NAMALWA (cell line): Measurements from ENCODE around the gene RAB3C.
"Not testable (repeated sequence)": the region's sequence is repeated elsewhere in the genome, so short reads cannot be mapped to it uniquely, and the experiment has no call there.

Source experiments
- DNase-seq: peaks from one replicate; pipeline ENCODE4 v3.0.0-alpha.2; 2015; ENCODE audit warnings: low spot score

RAB3C gene

DNA sequence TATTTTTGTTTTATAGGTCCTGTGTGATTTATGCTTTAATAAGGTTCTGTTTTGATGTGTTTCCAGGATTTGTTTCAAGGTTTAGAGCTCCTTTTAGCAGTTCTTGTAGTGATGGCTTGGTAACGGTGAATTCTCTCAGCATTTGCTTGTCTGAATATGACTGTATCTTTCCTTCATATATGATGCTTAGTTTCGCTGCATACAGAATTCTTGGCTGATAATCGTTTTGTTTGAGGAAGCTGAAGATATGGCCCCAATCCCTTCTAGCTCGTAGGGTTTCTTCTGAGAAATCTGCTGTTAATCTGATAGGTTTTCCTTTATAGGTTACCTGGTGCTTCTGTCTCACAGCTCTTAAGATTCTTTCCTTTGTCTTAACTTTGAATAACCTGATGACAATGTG is 20.0 kb downstream of the RAB3C start:
- not testable (repeated sequence) for DNase-seq

DNA sequence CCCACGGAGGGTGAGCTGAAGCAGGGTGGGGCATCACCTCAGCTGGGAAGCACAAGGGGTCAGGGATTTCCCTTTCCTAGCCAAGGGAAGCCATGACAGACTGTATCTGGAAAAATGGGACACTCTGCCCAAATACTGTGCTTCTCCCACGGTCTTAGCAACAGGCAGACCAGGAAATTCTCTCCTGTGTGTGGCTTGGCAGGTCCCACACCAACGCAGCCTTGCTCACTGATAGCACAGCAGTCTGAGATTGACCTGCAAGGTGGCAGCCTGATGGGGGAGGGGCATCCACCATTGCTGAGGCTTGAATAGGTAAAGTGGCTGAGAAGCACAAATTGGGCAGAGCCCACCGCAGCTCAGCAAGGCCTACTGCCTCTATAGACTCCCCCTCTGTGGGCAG is 23.2 kb downstream of the RAB3C start:
- no peak for DNase-seq

DNA sequence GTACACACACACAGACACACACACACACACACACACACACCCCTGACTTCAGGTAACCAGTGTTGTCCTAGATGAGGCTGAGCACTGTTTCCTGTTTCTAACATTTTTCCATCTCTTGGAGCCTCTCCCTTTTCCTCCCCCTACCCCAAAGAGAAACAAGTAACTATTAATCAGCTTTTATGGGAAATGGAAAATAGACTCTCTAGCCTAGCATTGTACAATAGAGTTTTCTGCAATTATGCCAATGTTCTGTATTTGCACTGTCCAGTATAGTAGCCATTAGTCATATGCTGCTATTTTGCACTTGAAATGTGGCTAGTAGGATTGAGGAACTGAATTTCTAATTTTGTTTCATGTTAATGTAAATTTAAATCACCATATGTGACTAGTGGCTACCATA is 33.1 kb downstream of the RAB3C start:
- DNase-seq, result no peak

DNA sequence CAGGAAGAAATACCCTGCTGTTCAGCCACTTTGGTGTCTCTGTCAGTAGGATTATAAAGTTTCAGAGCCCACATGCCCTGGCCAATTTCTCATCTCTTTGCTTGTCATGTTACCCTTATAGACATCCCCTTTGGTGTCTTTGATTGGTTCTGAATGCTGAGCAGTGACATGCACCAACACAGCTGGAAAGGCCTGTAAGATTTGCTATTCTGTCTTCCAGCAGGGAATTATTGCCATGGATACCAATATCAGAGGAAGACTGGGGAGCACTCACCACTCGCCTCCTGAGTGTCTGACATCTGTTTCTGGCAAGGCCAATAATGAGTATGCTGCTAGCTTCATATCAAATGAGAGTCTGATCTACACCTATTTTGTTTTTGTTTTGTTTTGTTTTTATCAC is 34.4 kb downstream of the RAB3C start:
- no peak for DNase-seq

DNA sequence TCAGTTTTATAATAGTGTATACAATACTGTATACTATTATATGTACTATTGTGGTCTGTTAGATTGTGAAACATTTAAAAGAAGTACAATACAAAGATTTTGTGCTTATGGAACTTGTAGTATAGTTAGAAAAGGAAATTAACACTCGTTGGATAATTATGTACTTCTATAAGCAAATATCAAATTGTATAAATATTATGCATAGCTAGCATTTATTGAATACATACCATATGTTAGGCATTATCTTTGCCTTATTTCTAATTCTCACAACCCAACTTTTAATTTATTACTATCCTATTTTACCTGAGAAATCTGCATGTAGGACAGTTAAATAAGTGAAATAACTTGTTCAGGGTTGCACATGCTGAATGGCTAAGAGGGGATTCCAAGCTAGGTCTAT is 37.5 kb downstream of the RAB3C start:
- DNase-seq, result no peak

DNA sequence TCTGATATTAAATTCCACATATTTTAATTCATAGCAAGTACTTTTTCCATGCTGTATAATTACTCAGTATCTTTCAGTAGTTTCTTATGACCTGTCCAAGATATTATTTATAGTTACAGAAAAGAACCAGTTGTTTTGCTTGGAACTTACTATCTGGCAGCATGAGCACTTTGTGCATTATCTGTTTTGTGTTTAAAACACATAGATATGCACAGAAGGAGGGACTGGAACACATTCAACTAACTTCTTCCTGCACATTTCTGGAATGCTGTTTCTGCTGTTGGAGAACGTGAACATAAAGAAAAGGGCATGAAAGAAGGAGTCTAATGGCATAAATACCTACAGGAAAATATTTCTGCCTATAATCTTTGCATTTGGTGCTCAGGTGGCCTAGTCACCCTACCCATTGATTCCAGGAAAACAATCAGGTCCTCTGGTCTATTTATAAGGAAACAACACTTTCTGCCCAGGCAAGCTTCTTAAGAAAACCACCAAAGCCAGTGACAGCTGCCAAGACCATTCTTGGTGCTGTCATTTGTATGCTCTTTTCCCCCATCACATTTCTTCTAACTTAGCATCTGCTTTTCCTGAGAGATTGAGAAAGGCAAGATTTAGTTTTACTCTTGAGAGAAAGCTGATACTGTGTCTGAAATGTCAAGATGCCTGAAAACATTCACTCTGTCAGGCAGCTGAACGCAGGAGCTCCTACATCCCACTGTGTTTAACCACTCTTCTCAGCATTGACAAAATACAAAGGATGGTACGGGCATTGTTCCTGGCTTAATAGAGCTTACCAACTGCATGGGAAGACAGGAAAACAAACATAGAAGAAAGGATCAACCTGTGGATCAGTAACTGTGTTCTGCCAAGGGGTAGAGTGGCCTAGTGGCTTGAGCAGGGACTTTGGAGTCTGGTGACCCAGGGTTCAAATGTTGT is 40.3 kb downstream of the RAB3C start:
- DNase-seq, result no peak

DNA sequence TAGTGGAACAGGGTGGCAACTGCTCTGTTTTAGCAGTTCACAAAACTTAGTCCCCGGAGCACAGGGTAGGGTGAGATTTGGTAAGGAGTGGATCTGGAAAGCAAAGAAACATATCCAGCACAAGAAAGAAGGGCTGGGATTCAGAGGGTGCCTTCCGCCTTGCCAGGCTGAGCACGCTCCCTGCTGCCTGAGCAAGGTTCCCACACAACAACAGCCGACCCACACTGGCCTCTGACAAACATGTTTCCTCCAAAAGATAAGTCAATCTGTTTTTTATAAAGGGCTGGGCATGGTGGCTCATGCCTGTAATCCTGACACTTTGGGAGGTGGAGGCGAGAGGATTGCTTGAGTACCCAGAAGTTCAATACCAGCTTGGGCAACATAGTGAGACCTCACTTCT is 45.8 kb downstream of the RAB3C start:
- no peak for DNase-seq

DNA sequence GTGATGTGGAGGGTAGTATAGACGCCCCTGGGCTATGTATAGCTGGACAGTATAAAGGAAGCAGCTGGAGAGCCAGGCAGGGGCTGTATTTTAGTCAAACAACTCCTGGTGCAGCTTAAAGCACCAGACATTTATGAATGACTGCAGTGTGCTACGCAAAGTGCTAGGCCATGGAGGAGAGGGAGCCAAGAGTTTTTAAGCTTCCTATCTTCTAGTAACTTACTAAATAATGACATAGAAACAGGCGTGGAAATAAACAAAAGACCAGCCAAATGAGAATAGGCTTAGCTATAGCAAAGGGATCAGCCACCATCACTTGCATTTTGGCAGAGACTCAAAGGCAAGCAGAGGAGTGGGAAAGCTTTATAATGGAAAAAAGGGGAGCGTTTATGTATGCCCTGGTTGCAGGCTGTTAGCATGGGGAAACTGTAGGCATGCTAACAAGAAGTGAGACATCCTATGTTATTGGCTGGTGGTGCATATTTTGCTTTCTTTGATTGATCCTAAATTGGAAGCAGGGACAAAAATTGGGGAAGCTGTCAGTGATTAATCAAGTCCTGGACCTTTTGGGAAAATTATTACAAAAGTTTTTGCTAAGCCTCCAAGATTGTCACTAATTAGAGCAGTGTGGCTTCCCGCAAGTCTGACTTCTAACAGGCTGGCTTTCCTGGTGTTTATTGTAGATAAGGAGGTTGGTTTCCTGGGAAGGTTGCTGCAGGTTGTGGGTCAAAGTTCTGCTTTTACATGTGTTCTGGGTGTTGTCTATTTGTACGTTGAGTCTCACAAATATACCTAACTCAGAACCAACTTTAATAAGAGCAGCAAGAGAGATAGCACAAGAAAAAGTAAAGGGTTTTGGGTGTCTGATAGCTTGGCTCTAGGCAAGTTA is 46.6 kb downstream of the RAB3C start:
- DNase-seq, result no peak

DNA sequence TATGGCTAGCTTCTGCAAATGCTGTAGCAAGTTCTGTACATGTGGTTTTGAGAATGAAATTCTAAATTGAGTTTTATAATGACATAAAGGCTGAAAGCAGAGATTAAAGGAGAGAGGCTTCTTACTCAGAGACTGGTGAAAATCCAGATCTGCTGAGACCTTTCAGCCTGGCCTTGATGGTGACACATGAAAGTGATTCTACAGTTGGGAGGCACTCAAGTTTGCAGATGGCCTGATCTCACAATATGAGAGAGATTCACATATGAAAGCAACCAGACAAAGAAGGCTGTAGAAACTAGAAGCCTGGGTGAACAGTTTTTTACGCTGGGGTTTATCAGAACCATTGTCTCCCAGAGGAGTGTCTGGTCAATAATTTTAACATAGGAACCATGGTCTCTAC is 49.0 kb downstream of the RAB3C start:
- no peak for DNase-seq

DNA sequence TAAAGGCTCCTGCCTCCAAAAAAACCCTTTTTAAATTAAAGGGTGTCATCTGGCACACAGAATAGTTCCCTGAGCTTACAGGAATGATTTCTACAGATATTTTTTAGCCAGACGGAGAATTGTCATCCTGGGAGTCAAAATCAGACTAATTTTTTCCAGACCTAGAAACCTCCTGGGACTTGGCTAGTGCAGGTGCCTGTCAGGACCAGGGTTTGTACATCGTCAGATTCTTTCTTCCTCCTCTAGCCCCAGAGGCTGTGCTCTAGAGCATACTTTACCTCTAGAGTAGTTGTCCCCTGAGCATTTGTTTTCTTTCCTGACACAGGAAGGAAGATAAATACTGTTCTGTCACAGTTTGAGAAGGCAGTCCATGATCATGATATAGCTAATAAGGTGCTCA is 52.5 kb downstream of the RAB3C start:
- DNase-seq, result no peak

DNA sequence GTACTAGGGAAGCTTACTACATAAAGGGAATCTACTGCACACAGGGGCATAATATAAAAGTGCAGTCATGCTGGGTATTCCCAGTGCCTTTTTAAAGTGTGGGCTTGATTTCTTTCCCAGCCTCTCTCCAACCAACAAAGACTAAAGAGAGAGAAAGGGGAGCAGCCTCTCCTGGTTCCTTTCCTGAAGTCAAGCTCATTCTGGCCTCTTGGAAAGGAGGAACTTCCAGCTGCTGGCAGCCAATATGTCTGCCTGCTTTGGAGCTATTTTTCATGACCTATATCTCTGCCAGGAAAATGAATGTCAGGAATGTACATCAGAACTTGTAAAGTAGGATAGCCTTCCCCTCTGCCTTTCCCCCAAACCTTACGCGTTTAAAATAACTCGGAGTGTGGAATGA is 57.1 kb downstream of the RAB3C start:
- DNase-seq, result no peak

DNA sequence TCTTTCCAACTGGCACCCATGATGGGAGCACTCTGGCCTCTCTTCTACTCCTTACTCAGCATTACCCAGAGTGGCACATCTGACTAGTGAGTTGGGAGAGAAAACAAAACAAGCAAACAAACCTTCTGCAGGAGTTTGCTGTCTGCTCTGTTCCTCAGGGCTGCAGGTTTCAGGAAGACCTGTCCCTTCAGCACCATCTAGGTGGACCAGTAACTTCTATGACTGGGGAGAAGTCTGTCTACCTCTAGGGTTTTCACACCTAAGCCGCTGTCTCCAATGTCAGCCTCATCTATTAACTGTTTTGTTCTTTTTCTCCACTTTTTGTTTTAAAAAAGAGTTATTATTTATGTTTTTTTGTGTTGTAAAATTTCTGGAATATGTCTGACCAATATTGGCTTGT is 58.7 kb downstream of the RAB3C start:
- DNase-seq, result no peak

DNA sequence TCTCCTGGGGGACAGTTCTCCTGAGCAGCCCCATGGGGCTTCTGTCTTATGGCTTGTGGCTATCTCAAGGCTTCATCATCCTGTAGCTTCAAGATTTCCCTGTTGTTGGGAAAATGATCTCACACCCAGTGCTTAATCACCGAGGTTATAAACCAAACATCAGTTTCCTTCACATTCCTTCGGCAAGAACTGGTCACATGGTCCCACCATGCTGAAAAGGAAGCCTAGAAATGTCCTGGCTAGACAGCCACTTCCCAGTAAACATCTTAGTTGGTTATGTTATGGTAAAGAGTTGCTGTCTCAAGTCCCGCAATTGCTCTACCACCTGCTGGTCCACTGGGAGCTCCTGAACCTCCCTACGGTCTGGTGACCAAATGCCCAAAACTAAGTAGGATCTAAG is 66.0 kb downstream of the RAB3C start:
- no peak for DNase-seq

DNA sequence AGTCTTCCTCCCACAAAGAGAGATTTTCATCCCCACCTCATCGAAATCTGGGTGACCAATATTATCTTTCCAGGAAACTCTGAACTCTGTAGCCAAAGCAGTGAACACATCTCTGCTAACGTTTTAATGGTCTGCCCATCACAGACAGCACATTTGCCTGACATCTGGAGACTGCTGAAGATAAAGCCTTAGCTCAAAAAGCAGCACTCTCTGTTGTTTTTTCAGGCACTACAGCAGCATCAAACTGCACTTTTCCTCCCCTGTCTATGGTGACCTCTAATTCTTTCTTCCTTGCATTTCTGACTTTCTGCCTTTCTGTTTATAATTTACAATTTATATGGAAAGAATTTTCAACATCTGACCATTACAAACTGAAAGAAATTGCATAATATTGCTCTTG is 66.8 kb downstream of the RAB3C start:
- no peak for DNase-seq

DNA sequence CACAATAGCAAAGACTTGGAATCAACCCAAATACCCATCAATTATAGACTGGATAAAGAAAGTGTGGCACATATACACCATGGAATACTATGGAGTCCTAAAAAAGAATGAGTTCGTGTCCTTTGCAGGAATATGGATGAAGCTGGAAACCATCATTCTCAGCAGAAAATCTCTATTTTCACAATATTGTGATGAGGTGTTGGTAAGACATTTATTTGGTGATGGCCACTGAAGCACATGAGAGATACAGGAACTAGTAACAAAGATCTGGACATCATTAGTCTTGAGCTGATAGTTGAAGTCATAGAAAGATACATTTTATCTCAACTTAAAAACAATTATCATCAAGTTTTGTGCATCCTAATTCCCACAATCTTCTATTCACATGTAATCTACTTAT is 70.6 kb downstream of the RAB3C start:
- DNase-seq, result no peak

DNA sequence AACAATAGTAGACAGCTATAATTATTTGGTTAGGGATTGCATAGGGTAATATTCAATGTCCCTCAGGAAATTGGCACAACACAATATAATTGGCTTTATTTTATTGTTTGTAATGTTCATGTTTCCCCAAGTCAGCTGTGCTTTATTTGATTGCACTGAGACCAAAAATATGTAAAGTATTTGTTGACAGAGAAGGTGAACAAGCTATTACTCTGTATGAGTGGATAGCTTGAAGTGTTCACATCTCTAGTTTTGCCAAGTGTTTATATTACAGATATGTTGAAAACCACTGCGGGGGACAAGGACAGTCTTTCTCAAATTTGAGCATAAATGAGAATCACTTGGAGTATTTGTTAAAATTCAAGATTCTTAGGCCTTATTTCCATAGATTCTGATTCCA is 83.3 kb downstream of the RAB3C start:
- DNase-seq, result no peak

DNA sequence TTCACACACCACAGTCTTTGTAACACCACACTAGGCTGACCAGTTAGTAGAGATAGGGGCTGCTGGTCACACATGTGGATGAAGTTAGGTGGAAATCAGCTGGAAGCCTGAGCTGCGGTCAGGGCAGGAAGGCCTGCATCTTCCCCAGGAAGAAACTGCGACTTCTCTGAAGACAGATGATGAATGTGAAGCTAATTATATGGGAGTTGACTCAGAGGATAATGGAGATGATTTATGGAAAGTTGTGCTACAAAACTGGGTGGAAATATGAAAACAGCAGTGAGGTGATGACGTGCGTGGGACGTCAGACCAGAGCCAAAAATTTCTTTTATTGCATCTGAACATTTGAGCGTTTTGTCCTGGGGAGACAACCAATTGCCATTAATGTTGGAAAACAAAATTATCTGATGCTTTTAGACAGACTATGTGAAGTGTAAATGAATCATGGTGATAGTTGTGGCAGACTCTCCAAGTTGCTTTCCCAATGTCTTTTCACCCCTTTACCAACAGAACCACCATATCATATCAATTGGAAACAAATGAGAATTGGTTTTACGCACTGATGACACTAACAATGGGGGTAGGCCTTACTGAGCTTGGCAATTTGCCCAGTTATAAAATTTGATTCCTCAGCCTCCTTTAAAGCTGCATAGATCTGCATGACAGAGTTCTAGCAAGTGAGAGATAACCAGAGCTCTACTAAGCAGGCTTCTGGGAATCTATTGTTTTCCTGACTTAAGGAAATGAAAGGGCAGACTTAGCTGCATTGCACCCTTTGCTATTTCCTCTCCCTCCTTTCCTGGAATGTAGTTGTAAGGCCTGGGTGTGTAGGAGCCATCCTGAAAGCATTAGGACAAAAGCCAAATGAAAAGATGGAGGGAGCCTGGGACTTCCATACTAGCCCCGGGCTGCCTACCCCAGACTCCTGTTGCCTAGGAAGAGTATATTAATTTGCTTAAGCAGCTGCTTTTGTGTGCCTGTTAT is 84.0 kb downstream of the RAB3C start:
- DNase-seq, result no peak

DNA sequence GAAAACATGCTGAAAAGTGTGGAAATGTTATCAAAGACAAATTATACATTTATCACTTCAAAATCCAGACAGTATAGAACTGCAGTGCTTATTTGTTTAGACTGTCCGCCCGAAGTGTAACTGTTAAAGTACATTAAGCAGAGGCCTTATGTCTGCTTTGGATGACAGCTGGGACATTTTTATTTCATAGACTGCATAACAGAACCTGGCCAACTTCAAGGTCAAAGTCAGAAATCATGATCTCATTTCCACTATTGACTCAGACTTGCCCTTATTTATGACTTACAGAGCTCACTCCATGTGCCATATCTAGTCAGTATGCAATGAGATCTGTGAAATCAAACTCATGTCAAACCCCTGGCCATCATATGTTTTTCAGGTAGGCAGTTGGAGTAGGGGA is 87.7 kb downstream of the RAB3C start:
- DNase-seq, result no peak

DNA sequence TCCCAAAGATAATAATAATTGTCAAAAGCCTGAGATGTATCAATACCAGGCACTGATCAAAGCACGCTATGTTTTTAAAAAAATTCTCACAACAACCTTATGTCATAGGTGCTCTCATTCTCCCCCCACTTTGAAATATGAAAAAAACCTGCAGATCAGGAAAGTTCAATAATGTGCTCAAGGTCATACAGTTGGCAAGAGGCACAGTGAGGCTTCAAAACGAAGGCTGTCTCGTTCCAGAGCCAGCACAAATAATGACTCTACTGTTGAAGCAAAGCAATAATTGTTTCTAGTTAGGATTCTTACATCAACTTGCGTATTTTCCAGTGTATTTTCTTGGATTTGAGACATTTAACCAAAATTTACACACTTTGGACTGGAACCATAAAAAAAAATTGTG is 88.3 kb downstream of the RAB3C start:
- no peak for DNase-seq

DNA sequence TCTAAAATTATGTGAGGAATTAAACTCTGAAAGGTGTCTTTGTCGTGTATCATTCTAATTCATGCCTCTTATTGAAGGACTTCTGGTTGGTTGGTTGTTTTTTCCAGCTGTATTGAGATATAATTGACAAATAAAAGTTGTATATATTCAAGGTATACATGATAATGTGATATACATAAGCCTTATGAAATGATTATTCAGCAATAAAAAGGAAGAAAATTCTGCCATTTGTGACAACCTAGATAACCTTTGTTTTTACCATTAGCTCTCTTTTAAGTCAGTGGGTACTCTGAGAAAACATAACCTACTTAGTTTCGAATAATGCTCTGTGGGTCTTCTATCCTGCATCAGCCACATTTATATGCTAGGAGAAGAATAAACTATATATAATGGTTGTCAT is 89.6 kb downstream of the RAB3C start:
- no peak for DNase-seq

DNA sequence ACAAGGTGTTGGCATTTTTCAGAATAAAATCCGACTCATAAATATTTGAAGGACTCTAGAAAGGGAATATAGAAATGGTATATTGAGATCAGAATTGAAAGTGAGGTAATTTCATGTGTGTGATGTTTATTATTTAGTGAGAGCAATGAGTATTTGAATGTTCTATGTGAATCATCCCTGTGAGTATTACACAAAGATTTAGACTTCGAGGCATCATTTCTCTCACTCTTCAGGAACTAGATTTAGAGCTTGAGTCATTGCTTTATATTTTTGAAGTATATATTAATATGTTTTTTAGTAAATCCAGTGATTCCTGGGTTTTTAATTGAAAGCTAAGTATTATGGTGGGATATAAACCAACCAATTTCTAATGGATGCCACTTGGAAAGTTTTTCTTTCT is 91.2 kb downstream of the RAB3C start:
- DNase-seq, result no peak

DNA sequence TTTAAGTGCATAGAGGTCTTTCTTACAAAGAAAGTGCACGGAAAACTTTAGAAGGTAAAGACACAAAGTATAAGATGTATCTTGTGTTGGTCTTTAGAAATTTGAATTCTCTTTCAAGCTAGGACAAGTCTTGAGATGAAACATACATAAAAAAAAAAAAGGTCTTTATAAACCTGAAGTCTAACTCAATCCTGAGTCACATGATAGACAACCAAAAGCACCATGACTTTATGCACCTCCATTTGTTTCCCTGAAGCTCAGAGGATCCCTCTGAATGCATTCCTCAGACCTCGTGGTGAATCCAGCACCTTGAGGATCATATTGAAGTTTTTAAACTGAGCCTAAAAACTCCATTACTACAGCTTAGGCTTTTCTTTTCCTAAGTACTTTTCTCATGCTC is 91.8 kb downstream of the RAB3C start:
- no peak for DNase-seq
